HG02973 (cell line): ENCODE measurements around the gene ATXN1L.
"Not testable (repeated sequence)": the region's sequence is repeated elsewhere in the genome, so short reads cannot be mapped to it uniquely, and the experiment has no call there.

Experiments used
- ATAC-seq: cut with Tn5 transposase; IDR thresholded peaks from one replicate; pipeline ENCODE4 v1.9.1; 2021; ENCODE audit warnings: moderate library complexity; ENCODE audit not compliant: unreplicated experiment

ATXN1L gene

GRCh38 chr16:71845639-71846430 is at the start of gene ATXN1L:
Gene ATXN1L (plus strand): TSS chr16:71845976. CDS start chr16:71849741, 3,765 bp downstream.
- ATAC-seq, result peak; percentile 52

GRCh38 chr16:71796501-71797097 is 49.2 kb upstream of the ATXN1L start:
- no peak for ATAC-seq

GRCh38 chr16:71803305-71803690 is 42.5 kb upstream of the ATXN1L start:
- no peak for ATAC-seq

- ATAC-seq, result peak; percentile 34
Measured at GRCh38 chr16:71807905-71808592, 37.7 kb upstream of the ATXN1L start.

- peak; percentile 70 for ATAC-seq
Measured at GRCh38 chr16:71808593-71809459, 37.0 kb upstream of the ATXN1L start, which contains the start of gene AP1G1. Gene AP1G1 (minus strand): TSS chr16:71808834. CDS start chr16:71789479, 19,355 bp downstream.

- ATAC-seq, result not testable (repeated sequence)
Measured at GRCh38 chr16:71810155-71810530, 35.6 kb upstream of the ATXN1L start.

GRCh38 chr16:71811261-71811803 is 34.4 kb upstream of the ATXN1L start:
- ATAC-seq, result no peak

- ATAC-seq, result peak; percentile 8
Measured at GRCh38 chr16:71817155-71817500, 28.6 kb upstream of the ATXN1L start.

- ATAC-seq, result no peak
Measured at GRCh38 chr16:71826533-71827017, 19.2 kb upstream of the ATXN1L start.

GRCh38 chr16:71830359-71830758 is 15.4 kb upstream of the ATXN1L start:
- ATAC-seq, result no peak

GRCh38 chr16:71831698-71832097 is 14.1 kb upstream of the ATXN1L start:
- not testable (repeated sequence) for ATAC-seq

- not testable (repeated sequence) for ATAC-seq
Measured at GRCh38 chr16:71832112-71832511, 13.7 kb upstream of the ATXN1L start.

- ATAC-seq, result no peak
Measured at GRCh38 chr16:71834291-71834690, 11.5 kb upstream of the ATXN1L start.

GRCh38 chr16:71837150-71837549 is 8.6 kb upstream of the ATXN1L start:
- no peak for ATAC-seq

GRCh38 chr16:71840052-71840451 is 5.7 kb upstream of the ATXN1L start:
- no peak for ATAC-seq

GRCh38 chr16:71843572-71843971 is 2.2 kb upstream of the ATXN1L start:
- ATAC-seq, result no peak

- no peak for ATAC-seq
Measured at GRCh38 chr16:71846431-71846830, 655 bp downstream of the ATXN1L start.

- no peak for ATAC-seq
Measured at GRCh38 chr16:71847096-71847495, 1.3 kb downstream of the ATXN1L start.

- no peak for ATAC-seq
Measured at GRCh38 chr16:71848622-71849021, 2.8 kb downstream of the ATXN1L start.

GRCh38 chr16:71851746-71852145 is 6.0 kb downstream of the ATXN1L start:
- ATAC-seq, result no peak
